ENCODE data around the gene GSTO1.

The GSTO1 gene

DNA sequence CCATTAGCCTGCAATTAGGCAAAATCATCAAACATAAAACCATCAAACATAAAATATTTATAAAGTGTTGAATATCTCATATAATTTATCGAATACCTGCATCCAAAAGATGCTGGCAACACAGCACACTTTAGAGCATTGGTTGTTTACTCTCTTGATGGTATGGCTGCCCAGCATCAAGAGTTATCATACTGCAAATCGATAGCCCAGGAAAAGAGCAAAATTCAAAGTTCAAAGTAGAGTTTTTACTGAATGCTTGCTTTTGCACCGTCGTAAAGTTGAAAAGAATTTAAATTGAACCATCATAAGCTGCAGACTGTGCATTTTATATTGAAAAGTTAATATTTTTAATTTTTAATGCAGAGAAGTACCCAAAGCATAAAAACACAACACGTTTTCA, 10.1 kb downstream of the GSTO1 start:
- no peak overlapping the region for H3K4me2 ChIP-seq (ENCODE audit: low read length)
- H3K27me3 ChIP-seq (ENCODE audit: control insufficient read depth, insufficient read depth, low read length): no peaks in the 10 kb centered on the region
- H3K4me1 ChIP-seq (ENCODE audit: control insufficient read depth, insufficient read depth, low read length): peaks cover 23% of the 10 kb centered on the region
- H3K4me3 ChIP-seq (ENCODE audit: low read length): no peak overlapping the region
- no peak overlapping the region for H3K9ac ChIP-seq (ENCODE audit: low read depth, low read length)
- H3K9me3 ChIP-seq (replicated peaks; ENCODE audit: low read length): no peaks in the 10 kb centered on the region
- H3K36me3 ChIP-seq (ENCODE audit: insufficient read depth, low read length): peaks cover 95% of the 10 kb centered on the region

DNA sequence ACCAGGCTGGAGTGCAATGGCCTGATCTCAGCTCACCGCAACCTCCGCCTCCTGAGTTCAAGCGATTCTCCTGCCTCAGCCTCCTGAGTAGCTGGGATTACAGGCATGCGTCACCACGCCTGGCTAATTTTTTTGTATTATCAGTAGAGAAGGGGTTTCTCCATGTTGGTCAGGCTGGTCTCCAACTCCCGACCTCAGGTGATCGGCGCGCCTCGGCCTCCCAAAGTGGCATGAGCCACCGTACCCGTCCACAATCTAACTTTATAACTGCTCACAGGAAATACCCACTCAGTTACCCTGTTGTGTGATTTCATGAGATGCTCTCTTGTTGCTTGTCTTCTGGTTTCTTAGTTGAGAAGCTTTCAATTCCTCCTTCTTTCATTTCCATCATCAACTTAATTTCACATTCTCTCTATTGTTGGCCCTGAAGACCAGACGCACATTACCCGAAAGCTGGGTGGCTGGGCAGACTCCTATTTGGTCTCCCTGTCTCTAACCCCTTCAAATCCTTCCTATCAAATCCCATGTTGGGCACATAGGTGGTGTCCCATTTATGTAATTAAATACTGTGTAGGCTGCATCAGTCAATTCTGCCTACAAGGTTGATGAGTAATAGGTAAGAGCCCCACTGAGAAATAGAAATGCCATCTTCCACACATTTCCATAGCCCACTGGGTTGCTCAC, 13.2 kb downstream of the GSTO1 start:
- H3K4me1 ChIP-seq (ENCODE audit: control insufficient read depth, insufficient read depth, low read length): peaks cover under 1% of the 10 kb centered on the region
- peaks cover 67% of the 10 kb centered on the region for H3K36me3 ChIP-seq (ENCODE audit: insufficient read depth, low read length)
- H3K9ac ChIP-seq (ENCODE audit: low read depth, low read length): peak overlapping the region; percentile 18

DNA sequence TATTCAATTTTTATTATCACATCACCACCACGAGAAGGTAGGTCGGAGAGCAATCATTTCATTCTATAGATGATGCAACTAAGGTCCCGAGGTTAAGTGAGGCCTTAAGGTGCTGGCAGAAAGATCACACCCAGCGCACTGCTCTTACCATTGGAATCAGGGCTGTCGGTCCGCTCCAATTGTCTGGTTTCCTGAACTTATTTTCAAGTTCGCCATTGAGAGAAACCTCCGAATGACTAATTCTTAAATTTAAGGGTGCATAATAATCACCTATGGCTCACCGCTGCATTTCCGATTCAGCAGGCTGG, 13.7 kb downstream of the GSTO1 start:
- Histone ChIP-seq H3K9ac (ENCODE audit: low read depth, low read length) (peak overlapping the region; percentile 18), H3K36me3 (ENCODE audit: insufficient read depth, low read length) (peaks cover 62% of the 10 kb centered on the region), H3K27me3 (ENCODE audit: control insufficient read depth, insufficient read depth, low read length) (no peaks in the 10 kb centered on the region), H3K4me2 (ENCODE audit: low read length) (peak overlapping the region; percentile 50), H3K9me3 (replicated peaks; ENCODE audit: low read length) (no peaks in the 10 kb centered on the region), H3K4me3 (ENCODE audit: low read length) (peak overlapping the region; percentile 35), H3K4me1 (ENCODE audit: control insufficient read depth, insufficient read depth, low read length) (peaks cover 4% of the 10 kb centered on the region)

More for the DNA sequence above, 13.2 kb downstream of the GSTO1 start:
- no peak overlapping the region for H3K4me3 ChIP-seq (ENCODE audit: low read length)
- H3K9me3 ChIP-seq (replicated peaks; ENCODE audit: low read length): no peaks in the 10 kb centered on the region
- H3K4me2 ChIP-seq (ENCODE audit: low read length): peak overlapping the region; percentile 50
- H3K27me3 ChIP-seq (ENCODE audit: control insufficient read depth, insufficient read depth, low read length): no peaks in the 10 kb centered on the region

DNA sequence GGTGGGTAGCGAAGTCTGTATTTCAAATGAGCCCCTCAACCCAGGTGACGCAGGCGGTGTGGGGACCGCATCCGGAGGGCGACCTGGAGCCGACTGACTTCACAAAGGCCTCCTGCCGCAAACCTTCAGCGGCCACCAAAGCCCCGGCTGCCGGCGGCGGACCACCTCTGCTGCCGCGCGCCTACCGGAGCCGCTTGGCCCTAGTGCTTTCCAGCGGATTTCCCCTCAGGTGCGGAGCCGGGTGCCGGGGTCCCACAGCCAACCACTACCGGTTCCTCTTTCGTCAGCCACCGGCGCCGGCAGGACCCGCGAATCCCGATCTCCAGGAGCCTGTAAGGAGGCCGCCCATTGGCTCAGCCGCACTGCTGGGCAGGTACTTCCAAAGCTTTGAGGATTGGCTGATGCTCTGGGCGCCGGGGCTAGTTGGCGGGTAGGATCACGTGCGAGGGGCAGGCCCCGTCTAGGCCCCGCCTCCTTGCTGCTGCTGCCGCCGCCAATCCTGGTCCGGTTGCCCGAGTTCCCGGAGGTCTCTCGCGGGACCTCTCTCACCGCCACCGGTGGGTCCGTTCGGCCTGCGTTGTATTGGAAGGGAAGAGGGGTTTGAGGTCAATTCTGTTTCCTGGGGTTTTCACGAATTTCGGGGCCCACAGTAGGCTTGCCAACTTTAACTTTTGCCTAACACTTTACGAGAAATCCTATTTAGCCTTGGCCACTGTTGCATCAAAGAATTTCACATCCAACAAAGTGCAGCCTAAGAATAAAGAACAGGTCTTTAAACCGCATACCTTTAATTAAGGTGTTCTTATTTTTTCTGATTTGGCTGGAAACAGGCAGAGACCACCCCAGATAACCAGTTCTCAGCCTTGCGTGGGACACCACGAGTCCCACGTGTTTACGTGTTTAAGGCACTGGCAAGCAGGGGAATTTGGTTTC, 14.3 kb downstream of the GSTO1 start, which contains the start of gene GSTO2:
Gene GSTO2, plus strand, starts transcription at position 472 of the 933 bp plus-strand sequence. CDS start 5,732 bp downstream, outside the sequence.
- Histone ChIP-seq H3K4me1 (ENCODE audit: control insufficient read depth, insufficient read depth, low read length) (peaks cover 10% of the 10 kb centered on the region), H3K4me3 (ENCODE audit: low read length) (peak within 1 kb of the TSS; percentile 35), H3K9ac (ENCODE audit: low read depth, low read length) (peak within 1 kb of the TSS; percentile 18), H3K36me3 (ENCODE audit: insufficient read depth, low read length) (peaks cover 56% of the 10 kb centered on the region), H3K4me2 (ENCODE audit: low read length) (peak within 1 kb of the TSS; percentile 50), H3K9me3 (replicated peaks; ENCODE audit: low read length) (no peaks in the 10 kb centered on the region), H3K27me3 (ENCODE audit: control insufficient read depth, insufficient read depth, low read length) (no peaks in the 10 kb centered on the region)

DNA sequence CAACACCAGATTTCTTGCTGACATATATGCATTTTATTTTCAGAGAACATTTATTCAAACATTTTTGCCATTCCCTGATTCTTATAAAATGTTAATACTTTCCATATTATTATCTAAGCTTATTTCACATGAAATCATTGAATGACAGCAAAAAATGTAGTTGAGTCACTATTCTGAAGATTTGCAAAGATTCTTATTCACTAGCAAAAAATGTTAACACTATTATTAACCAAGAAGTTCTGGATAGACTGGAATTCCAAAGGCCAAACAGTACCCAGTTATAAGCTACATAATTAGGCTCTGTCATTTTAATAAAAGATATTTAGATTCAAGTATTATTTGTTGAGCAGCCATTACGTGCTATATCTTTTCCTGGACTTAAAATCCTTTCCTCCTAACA, 18.6 kb downstream of the GSTO1 start:
- H3K9me3 ChIP-seq (replicated peaks; ENCODE audit: low read length): no peaks in the 10 kb centered on the region
- H3K4me1 ChIP-seq (ENCODE audit: control insufficient read depth, insufficient read depth, low read length): peaks cover 22% of the 10 kb centered on the region
- peak overlapping the region; percentile 6 for H3K4me2 ChIP-seq (ENCODE audit: low read length)
- H3K9ac ChIP-seq (ENCODE audit: low read depth, low read length): peak overlapping the region; percentile 64
- no peak overlapping the region for H3K4me3 ChIP-seq (ENCODE audit: low read length)
- peaks cover 15% of the 10 kb centered on the region for H3K36me3 ChIP-seq (ENCODE audit: insufficient read depth, low read length)
- H3K27me3 ChIP-seq (ENCODE audit: control insufficient read depth, insufficient read depth, low read length): no peaks in the 10 kb centered on the region

DNA sequence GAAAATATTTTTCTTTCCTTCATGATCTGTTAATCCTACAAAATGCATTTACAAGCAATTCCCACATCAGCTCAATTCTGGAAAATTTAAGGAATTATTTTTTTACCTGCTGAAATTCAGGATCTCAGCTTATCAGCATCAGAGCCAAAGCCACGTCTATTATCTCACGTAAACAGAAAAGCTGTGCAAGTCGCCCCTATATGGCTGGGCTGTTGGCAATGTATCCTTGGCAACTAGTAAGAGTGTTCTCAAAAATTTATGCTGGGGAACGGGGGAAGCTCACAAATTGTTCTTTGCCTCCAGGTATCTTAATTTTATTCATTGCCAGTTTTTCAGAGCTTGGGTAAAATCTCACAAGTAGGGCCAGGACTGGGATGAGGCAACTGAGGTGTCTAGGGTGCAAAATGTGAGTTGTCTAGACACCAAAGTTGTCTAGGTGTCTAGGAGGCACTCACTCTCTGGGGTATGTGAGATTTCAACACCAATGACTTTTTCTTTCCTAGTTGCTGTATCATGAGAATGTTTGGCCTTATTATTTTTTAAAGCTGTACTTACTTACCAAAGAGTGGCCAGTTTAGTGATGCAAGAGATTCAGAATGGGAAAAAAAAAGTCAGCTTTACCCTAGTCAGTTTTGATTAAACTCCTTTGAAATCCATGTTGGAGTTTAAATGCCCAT, 19.3 kb downstream of the GSTO1 start:
- H3K4me1 ChIP-seq (ENCODE audit: control insufficient read depth, insufficient read depth, low read length): peaks cover 22% of the 10 kb centered on the region
- no peaks in the 10 kb centered on the region for H3K9me3 ChIP-seq (replicated peaks; ENCODE audit: low read length)
- peak overlapping the region; percentile 44 for H3K4me3 ChIP-seq (ENCODE audit: low read length)
- H3K4me2 ChIP-seq (ENCODE audit: low read length): peak overlapping the region; percentile 79
- peak overlapping the region; percentile 64 for H3K9ac ChIP-seq (ENCODE audit: low read depth, low read length)
- H3K27me3 ChIP-seq (ENCODE audit: control insufficient read depth, insufficient read depth, low read length): no peaks in the 10 kb centered on the region
- H3K36me3 ChIP-seq (ENCODE audit: insufficient read depth, low read length): peaks cover 7% of the 10 kb centered on the region

DNA sequence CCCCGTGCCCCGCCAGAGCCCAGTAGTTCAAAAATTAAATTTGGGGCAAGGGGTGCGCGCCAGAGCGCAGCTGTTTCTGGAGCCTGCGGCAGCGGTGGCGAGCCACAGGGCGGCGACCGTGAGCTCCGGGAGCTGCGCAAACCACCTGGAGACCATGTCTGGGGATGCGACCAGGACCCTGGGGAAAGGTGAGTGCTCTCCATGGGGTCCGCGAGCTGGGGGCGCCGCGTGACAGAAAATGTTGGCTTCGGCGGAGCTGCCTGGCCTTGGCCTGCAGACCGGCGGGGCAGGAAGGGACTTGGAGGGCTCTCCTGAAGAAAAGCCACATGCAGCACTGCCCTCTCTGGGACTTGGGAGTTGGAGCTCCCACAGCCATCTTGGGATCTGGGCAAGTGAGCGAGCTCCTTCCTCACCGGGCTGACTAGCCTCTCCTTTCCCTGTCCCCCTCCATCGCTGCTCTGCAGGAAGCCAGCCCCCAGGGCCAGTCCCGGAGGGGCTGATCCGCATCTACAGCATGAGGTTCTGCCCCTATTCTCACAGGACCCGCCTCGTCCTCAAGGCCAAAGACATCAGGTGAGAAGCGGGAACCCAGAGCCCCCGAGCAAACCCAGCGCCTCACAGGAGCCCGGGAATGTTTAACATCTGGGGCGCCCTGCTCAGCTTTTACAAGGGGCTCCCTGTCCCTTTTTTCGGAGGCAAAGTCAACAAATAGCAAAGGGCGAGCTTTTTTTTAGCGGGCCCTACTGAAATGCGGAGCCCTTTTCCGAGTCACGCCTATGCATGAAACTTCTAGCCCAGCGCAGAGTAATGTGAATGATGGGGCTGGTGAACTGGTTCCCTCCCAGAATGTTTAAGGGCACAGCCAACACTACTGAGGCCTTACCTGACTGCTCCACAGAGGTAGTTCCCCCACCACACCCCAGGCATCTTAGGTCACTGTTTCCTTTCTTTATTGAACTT, 20.4 kb downstream of the GSTO1 start:
- no peaks in the 10 kb centered on the region for H3K9me3 ChIP-seq (replicated peaks; ENCODE audit: low read length)
- peak overlapping the region; percentile 44 for H3K4me3 ChIP-seq (ENCODE audit: low read length)
- H3K27me3 ChIP-seq (ENCODE audit: control insufficient read depth, insufficient read depth, low read length): no peaks in the 10 kb centered on the region
- H3K4me2 ChIP-seq (ENCODE audit: low read length): peak overlapping the region; percentile 79
- no peaks in the 10 kb centered on the region for H3K36me3 ChIP-seq (ENCODE audit: insufficient read depth, low read length)
- peak overlapping the region; percentile 64 for H3K9ac ChIP-seq (ENCODE audit: low read depth, low read length)
- H3K4me1 ChIP-seq (ENCODE audit: control insufficient read depth, insufficient read depth, low read length): peaks cover 22% of the 10 kb centered on the region

DNA sequence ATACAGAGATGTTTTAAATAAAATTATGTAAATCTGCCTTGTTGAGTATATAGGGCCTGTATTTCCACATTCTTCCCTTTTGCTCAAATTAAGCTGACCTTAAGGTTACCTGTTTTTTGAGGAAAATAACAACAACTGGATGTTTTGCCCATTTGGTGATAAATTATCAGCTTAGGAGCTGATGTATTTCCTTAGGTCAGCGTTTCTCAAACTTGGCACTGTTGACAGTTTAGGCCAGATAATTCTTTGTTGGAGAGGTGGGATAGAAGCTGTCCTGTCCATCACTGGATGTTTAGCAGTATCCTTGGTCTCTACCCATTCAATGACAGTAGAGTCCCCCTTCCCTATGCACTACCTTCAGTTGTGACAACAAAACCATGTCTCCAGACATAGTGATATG, 21.5 kb downstream of the GSTO1 start:
- Histone ChIP-seq H3K4me2 (ENCODE audit: low read length) (no peak overlapping the region), H3K36me3 (ENCODE audit: insufficient read depth, low read length) (no peaks in the 10 kb centered on the region), H3K4me1 (ENCODE audit: control insufficient read depth, insufficient read depth, low read length) (peaks cover 22% of the 10 kb centered on the region), H3K9me3 (replicated peaks; ENCODE audit: low read length) (no peaks in the 10 kb centered on the region), H3K9ac (ENCODE audit: low read depth, low read length) (no peak overlapping the region), H3K4me3 (ENCODE audit: low read length) (no peak overlapping the region), H3K27me3 (ENCODE audit: control insufficient read depth, insufficient read depth, low read length) (no peaks in the 10 kb centered on the region)

DNA sequence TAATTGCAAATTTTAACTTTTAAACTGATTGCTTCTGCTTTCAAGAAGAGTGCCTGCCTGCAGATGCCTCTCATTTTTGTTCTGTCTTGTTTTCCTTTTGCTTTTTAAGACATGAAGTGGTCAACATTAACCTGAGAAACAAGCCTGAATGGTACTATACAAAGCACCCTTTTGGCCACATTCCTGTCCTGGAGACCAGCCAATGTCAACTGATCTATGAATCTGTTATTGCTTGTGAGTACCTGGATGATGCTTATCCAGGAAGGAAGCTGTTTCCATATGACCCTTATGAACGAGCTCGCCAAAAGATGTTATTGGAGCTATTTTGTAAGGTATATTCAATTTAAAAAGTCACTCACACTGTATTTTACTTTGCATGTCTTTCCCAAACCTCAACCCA, 23.1 kb downstream of the GSTO1 start:
- Histone ChIP-seq H3K9ac (ENCODE audit: low read depth, low read length) (no peak overlapping the region), H3K36me3 (ENCODE audit: insufficient read depth, low read length) (no peaks in the 10 kb centered on the region), H3K27me3 (ENCODE audit: control insufficient read depth, insufficient read depth, low read length) (no peaks in the 10 kb centered on the region), H3K4me3 (ENCODE audit: low read length) (no peak overlapping the region), H3K4me2 (ENCODE audit: low read length) (no peak overlapping the region), H3K9me3 (replicated peaks; ENCODE audit: low read length) (no peaks in the 10 kb centered on the region), H3K4me1 (ENCODE audit: control insufficient read depth, insufficient read depth, low read length) (peaks cover 22% of the 10 kb centered on the region)

DNA sequence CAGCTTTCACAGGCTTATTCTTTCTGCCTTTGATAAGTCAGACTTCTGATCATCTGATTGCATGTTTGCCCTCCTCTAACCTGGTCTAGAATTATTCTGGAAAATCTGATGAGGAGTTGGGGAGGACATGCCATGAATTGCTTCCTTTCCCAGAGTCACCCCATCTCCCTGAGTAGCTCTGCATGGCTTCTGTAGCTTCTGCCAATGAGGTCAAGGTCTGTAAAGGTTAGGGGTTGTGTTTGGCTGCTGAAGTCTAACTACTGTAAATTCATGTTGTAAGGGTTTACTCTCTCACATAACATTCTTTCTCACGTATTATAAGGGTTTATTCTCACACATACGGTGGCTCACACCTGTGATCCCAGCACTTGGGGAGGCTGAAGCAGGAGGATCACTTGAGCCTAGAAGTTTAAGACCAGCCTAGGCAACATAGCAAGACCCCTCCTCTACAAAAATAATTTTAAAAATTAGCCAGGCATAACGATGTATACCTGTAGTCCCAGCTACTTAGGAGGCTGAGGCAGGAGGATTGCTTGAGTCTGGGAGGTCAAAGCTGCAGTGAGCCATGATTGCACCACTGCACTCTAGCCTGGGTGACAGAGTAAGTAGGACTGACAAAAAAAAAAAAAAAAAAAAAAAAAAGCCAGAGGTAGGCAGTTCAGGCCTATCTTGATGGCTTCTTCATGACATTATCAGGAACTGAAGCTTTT, 25.0 kb downstream of the GSTO1 start:
- Histone ChIP-seq H3K36me3 (ENCODE audit: insufficient read depth, low read length) (no peaks in the 10 kb centered on the region), H3K4me3 (ENCODE audit: low read length) (no peak overlapping the region), H3K27me3 (ENCODE audit: control insufficient read depth, insufficient read depth, low read length) (no peaks in the 10 kb centered on the region), H3K4me1 (ENCODE audit: control insufficient read depth, insufficient read depth, low read length) (peaks cover 4% of the 10 kb centered on the region), H3K4me2 (ENCODE audit: low read length) (no peak overlapping the region), H3K9me3 (replicated peaks; ENCODE audit: low read length) (no peaks in the 10 kb centered on the region), H3K9ac (ENCODE audit: low read depth, low read length) (no peak overlapping the region)
